NOMO-1 treated with DMSO at 0.1 percent for 48 hours (cell line): ENCODE data around the gene SH3RF1.
"Not testable (repeated sequence)": the region's sequence is repeated elsewhere in the genome, so short reads cannot be mapped to it uniquely, and the experiment has no call there.

Experiments
- DNase-seq: peaks from one replicate; lab custom pipeline; 2025; ENCODE audit not compliant: unreplicated experiment; lab: John Stamatoyannopoulos, UW

Gene SH3RF1

DNA sequence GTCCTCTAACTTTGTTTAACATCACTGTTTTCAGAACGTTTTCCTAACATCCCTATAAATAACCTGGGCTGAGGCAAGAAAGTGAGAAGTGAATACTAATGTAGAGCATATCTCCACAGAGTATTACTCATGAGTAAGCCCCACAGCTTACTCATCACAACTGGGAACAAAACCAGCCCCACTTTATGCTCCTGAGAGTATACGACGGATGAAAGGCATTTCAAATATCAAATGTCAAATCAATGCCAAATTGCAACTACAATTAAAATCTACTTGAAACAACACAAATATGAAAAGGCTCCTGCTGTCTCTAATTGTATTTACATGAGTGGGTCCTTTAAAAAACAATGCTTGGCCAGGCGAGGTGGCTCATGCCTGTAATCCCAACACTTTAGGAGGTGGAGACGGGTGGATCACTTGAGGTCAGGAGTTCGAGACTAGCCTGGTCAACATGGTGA is 41.2 kb downstream of the SH3RF1 start:
- peak; percentile 24 for DNase-seq

- no peak for DNase-seq
Measured at GRCh38 chr4:169228076-169228475, 42.7 kb downstream of the SH3RF1 start.

GRCh38 chr4:169226565-169226964 is 44.2 kb downstream of the SH3RF1 start:
- no peak for DNase-seq

DNA sequence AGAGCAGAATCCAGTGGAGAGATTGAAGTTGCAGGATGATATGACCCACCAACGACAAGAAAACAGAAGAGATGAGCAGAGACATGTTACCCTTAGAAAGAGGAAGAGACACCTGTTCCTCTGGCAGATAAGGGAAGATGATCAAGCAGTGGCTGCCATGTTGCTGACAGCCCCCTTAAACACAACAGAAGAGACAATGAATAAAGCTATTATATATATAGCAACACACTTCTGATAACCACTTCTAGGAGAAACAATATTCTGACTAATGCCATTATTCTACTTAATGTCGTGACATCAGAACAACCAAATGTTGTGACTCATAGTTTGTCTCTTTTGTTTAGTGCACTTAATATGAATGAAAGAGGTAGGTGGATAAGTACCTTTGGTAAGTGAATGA is 44.9 kb downstream of the SH3RF1 start:
- DNase-seq, result peak; percentile 26

GRCh38 chr4:169225058-169225751 is 45.6 kb downstream of the SH3RF1 start:
- peak; percentile 26 for DNase-seq

GRCh38 chr4:169222761-169223160 is 48.0 kb downstream of the SH3RF1 start:
- DNase-seq, result no peak

GRCh38 chr4:169221662-169222061 is 49.1 kb downstream of the SH3RF1 start:
- DNase-seq, result no peak

- DNase-seq, result no peak
Measured at GRCh38 chr4:169220854-169221411, 49.8 kb downstream of the SH3RF1 start.

GRCh38 chr4:169220447-169220846 is 50.3 kb downstream of the SH3RF1 start:
- DNase-seq, result no peak

GRCh38 chr4:169219440-169219839 is 51.3 kb downstream of the SH3RF1 start:
- no peak for DNase-seq

GRCh38 chr4:169215656-169216055 is 55.1 kb downstream of the SH3RF1 start:
- no peak for DNase-seq

DNA sequence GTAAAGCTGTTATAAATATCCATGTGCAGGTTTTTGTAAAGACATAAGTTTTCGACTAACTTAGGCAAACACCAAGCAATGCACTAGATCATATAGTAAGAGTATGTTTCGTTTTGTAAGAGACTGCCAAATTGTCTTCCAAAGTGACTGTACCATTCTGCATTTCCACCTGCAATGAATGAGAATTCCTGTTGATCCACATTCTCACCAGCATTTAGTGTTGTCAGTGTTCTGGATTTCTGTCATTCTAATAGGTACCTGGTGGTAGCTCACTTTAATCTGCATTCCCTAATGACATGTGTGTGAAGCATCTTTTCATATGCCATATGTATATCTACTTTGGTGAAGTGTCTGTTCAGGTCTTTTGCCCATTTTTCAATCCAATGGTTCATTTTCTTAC is 57.8 kb downstream of the SH3RF1 start:
- no peak for DNase-seq

- DNase-seq, result peak; percentile 91
Measured at GRCh38 chr4:169210504-169211118, 60.1 kb downstream of the SH3RF1 start.

- no peak for DNase-seq
Measured at GRCh38 chr4:169209388-169209883, 61.3 kb downstream of the SH3RF1 start.

- DNase-seq, result no peak
Measured at GRCh38 chr4:169208516-169208915, 62.2 kb downstream of the SH3RF1 start.

DNA sequence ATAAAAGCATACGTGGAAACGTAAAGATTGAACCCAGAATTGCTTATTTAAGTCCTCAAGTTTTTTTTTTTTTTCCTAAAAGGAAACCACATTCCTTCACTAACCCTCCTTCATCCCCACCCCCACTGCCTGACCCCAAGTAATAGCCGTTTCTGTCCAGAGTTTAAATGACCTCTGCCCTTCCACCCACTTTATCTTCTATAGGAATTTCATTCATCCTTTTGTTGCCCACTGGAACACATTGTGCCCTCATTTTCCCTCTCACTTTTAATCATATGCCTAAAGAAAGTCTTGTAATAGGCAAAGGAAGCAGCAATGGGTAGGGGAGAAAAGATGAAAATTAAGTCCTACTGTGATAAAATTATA is 62.7 kb downstream of the SH3RF1 start:
- DNase-seq, result no peak

DNA sequence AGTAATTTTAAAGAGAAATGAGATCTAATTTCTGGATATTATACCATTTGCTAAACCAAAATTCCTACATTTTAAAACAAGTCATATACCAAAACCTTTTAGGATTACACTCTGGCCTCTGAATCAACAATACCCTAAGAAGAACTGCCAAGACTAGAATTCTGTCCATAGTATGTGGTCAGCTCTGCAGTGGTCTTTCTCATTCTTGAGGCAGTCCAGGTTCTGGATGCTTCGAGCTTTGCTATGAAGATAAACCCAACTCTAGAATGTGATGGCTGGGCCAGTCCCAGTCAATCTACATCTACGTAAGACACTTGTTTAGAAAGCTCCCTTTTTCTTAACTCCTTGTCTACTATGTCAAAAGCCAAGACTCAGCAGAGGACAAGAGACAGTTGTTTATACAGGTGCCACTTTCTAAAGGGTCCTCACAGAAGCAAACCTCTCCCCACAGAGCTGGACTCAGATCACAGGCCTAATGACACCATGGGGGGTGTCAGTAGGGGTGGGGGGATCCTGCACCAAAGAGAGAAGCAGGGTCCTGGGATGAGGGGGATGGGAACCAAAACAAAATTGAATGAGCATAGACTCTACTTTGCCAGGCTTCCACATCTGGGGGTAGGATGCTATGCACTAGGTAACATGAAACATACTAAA is 63.2 kb downstream of the SH3RF1 start:
- no peak for DNase-seq

DNA sequence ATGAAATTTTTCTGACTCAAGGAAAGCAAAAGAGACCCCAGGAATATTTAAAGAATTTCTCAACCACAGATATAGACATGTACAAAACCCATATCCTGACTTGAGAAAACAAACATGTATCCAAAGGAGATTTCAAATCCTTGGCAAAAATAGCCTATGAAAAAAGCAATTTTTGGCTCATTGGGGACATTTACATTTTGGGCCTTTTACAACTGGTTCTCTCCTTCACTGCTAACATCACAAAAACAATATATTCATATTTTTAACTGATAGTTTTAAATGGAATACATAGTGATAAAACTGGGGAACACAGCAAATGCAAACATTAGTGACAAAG is 65.0 kb downstream of the SH3RF1 start:
- no peak for DNase-seq

- DNase-seq, result no peak
Measured at GRCh38 chr4:169205075-169205743, 65.5 kb downstream of the SH3RF1 start.

GRCh38 chr4:169203891-169204290 is 66.9 kb downstream of the SH3RF1 start:
- DNase-seq, result no peak

DNA sequence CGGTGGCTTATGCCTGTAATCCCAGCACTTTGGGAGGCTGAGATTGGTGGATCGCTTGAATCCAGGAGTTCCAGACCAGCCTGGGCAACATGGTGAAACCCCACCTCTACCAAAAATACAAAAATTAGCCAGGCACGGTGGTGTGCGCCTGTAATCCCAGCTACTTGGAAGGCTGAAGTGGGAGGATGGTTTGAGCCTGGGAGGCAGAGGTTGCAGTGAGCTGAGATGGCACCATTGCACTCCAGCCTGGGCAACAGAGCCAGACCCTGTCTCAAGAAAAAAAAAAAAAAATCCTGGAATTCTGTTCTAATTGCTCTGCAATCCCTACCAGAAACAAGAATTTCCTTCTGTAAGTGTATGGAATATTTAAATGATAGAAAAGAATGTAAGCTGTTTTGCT is 67.5 kb downstream of the SH3RF1 start:
- DNase-seq, result not testable (repeated sequence)
